ENCODE data around the gene MBP.
A peak's percentile ranks its signal among the peaks of the same experiment; 100 is the strongest.
"Not testable (repeated sequence)": the region's sequence is repeated elsewhere in the genome, so short reads cannot be mapped to it uniquely, and the experiment has no call there.

The MBP gene

DNA sequence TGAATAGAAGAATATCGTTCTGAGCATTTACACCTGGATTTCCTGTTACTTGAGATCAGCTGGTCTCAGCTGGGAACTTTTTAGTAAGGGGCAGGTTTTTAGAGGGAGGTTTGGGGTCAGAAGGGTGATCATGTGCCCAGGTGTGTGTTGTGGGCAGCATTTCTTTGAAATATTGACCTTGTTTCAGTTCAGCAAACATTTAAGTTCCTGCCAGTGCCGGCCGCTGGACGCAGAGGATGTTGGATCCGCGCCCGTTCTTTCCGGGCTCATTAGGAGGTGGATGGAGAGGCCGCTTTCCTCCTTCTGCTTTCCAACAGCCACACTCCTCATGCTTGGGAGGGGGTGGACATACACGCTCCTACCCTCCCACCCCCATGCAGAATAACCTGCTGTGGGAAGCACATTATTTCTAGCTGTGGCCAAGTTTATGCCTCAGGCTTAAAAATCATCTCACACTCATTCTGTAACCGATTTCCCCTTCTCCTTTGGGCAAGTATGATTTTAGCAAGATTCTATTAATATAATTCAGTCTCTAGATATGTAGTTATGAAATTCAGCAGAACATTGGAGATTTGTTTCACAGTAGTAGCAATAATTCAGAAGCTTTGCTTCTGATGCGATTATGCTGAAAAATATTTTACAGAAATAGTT is 178.9 kb downstream of the MBP start:
- TF ChIP-seq, protein P1, sequence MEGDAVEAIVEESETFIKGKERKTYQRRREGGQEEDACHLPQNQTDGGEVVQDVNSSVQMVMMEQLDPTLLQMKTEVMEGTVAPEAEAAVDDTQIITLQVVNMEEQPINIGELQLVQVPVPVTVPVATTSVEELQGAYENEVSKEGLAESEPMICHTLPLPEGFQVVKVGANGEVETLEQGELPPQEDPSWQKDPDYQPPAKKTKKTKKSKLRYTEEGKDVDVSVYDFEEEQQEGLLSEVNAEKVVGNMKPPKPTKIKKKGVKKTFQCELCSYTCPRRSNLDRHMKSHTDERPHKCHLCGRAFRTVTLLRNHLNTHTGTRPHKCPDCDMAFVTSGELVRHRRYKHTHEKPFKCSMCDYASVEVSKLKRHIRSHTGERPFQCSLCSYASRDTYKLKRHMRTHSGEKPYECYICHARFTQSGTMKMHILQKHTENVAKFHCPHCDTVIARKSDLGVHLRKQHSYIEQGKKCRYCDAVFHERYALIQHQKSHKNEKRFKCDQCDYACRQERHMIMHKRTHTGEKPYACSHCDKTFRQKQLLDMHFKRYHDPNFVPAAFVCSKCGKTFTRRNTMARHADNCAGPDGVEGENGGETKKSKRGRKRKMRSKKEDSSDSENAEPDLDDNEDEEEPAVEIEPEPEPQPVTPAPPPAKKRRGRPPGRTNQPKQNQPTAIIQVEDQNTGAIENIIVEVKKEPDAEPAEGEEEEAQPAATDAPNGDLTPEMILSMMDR (IDR thresholded peaks at IDR 0.05) = no peak
- Mint-ChIP-seq H3K4me3 (no peak overlapping the region), H3K36me3 (ENCODE audit: low read depth) (peaks cover 48% of the 10 kb centered on the region), H3K9me3 (no peaks in the 10 kb centered on the region), H3K27ac (no peak overlapping the region), H3K27me3 (ENCODE audit: low read depth, poor library complexity) (no peaks in the 10 kb centered on the region), H3K4me1 (peaks cover 13% of the 10 kb centered on the region)
- DNase-seq = no peak

DNA sequence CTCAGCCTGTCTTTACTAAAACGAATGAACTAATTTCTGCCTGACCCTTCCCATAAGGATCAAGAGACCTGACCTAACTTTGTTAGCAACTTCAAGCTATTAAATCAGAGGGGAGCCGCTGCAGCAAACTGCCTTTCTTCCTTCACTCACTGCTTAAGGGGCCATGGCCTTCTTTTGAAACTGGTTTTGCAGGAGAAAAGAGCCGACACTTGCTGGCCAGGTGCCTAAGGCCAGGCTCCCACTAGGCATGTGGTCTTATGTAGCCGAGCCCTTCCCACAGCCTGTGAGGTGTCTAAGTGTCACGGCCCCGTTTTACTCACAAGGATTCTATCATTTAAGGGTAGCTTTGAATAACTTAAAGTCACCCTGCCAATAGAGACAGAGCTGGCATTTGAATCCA is 179.4 kb downstream of the MBP start:
- Mint-ChIP-seq H3K9me3 (no peaks in the 10 kb centered on the region), H3K27me3 (ENCODE audit: low read depth, poor library complexity) (no peaks in the 10 kb centered on the region), H3K4me1 (peaks cover 11% of the 10 kb centered on the region), H3K36me3 (ENCODE audit: low read depth) (peaks cover 53% of the 10 kb centered on the region), H3K4me3 (no peak overlapping the region), H3K27ac (peak overlapping the region; percentile 54)
- TF ChIP-seq, protein P1 (IDR thresholded peaks at IDR 0.05) = no peak
- DNase-seq = no peak

DNA sequence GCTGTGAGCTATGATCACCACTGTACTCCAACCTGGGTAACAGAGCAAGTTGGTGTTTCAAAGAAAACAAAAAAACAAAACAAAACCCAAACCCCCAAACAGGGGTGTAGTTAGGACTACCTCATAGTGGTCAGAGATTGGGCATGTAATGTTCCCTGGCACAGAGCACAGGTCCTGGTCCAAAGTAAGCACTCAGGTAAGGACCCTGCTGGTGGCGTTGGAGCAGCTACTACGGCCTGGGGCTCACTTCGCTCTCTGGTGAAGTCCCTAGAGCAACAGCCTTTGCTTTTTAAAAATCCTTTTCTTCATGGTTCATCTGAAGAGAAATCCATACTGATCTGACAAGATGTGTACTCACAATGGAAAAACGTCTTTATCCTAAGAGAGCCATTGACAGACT is 179.8 kb downstream of the MBP start:
- TF ChIP-seq, protein P1 (IDR thresholded peaks at IDR 0.05) = no peak
- DNase-seq = no peak
- Mint-ChIP-seq H3K4me3 (no peak overlapping the region), H3K9me3 (no peaks in the 10 kb centered on the region), H3K4me1 (peaks cover 7% of the 10 kb centered on the region), H3K27ac (peak overlapping the region; percentile 54), H3K36me3 (ENCODE audit: low read depth) (peaks cover 56% of the 10 kb centered on the region), H3K27me3 (ENCODE audit: low read depth, poor library complexity) (no peaks in the 10 kb centered on the region)

DNA sequence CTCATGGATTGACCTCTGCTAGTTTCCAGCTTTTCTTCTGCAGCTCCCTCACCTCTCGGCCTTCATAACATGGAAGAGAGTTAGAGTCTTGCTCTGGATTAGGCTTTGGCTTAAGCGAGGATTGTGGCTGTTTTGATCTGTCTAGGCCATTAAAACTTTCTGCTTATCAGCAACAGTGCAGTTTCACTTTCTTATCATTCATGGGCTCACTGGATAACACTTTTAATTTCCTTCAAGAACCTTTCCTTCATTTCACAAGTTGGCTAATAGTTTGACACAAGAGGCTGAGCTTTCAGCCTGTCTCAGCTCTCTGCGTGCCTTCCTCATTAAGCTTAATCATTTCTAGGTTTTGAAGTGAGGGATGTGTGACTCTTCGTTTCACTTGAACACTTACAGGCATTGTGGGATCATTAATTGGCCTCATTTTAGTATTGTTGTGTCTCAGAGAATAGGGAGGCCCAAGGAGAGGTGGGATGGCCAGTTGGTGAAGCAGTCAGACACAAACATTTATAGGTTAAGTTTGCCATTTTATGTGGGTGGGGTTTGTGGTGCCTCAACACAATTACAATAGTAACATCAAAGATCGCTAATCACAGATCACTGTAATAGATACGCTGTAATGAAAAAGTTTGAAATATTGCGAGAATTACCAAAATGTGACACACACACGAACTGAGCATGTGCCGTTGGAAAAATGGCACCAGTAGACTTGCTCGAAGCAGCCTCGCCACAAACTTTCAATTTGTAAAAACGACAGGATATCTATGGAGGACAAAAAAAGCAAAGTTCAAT is 180.9 kb downstream of the MBP start:
- peaks cover 1% of the 10 kb centered on the region for H3K9me3 Mint-ChIP-seq
- H3K36me3 Mint-ChIP-seq (ENCODE audit: low read depth) = peaks cover 58% of the 10 kb centered on the region
- no peak for DNase-seq
- H3K27me3 Mint-ChIP-seq (ENCODE audit: low read depth, poor library complexity) = no peaks in the 10 kb centered on the region
- TF ChIP-seq, protein P1 (IDR thresholded peaks at IDR 0.05) = no peak
- H3K4me1 Mint-ChIP-seq = no peaks in the 10 kb centered on the region
- H3K27ac Mint-ChIP-seq = peak overlapping the region; percentile 13
- no peak overlapping the region for H3K4me3 Mint-ChIP-seq

DNA sequence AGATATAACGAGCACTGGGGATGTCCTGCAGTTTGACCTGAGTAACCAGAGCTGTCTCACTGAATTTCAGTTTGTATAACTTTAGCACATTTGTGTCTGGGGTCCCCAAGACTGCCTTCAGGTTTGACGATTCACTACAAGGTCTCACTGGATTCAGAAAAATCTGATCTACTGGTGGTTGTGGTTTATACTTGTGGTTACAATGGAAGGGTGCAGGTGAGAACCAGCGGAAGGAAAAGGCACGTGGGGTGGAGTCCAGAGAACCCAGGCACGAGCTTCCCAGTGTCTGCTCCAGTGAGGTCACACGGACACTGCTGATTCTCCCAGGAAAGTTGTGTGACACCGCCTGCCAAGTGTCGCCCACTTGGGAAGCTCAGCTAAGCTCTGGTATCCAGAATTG is 184.2 kb downstream of the MBP start:
- Mint-ChIP-seq H3K27me3 (ENCODE audit: low read depth, poor library complexity) (no peaks in the 10 kb centered on the region), H3K36me3 (ENCODE audit: low read depth) (peaks cover 85% of the 10 kb centered on the region), H3K9me3 (peaks cover 13% of the 10 kb centered on the region), H3K4me1 (no peaks in the 10 kb centered on the region), H3K4me3 (no peak overlapping the region), H3K27ac (no peak overlapping the region)
- no peak for DNase-seq
- TF ChIP-seq, protein P1 (IDR thresholded peaks at IDR 0.05) = no peak

DNA sequence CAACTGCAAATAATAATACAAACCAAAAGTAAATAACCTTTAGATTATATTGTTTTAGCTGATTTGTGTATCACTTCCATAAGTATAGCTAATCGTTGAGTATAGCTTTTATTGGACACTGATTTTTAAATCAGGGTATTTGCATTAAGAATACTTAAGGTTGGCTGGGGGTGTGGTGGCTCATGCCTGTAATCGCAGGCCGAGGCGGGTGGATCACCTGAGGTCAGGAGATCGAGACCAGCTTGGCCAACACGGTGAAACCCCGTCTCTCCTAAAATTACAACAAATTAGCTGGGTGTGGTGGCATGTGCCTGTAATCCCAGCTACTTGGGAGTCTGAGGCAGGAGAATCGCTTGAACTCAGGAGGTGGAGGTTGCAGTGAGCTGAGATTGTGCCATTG is 188.2 kb downstream of the MBP start:
- DNase-seq; H3K27ac Mint-ChIP-seq; H3K4me3 Mint-ChIP-seq; H3K27me3 Mint-ChIP-seq (ENCODE audit: low read depth, poor library complexity); H3K4me1 Mint-ChIP-seq: not testable (repeated sequence)
- Mint-ChIP-seq H3K9me3 (peaks cover 13% of the 10 kb centered on the region), H3K36me3 (ENCODE audit: low read depth) (peaks cover 72% of the 10 kb centered on the region)
